ENCODE results near the gene MDFI. TPM values are rescaled to one million over a fixed set of nuclear protein-coding genes. Genes with fewer than 3 reads are reported as not detected.

The MDFI gene
- total and polyA plus RNA-seq, 4 donors = 0.24 to 2.8 (median 0.50) TPM; not detected in 1

- TF ChIP-seq FOXA1 (IDR thresholded peaks at IDR 0.05) (no peak), YY1 (IDR thresholded peaks at IDR 0.05) (no peak), MAX (IDR thresholded peaks at IDR 0.05) (no peak), ATF3 (IDR thresholded peaks at IDR 0.05) (no peak), JUND (IDR thresholded peaks at IDR 0.05) (no peak), NR2F2 (IDR thresholded peaks at IDR 0.05) (no peak), GABPA (IDR thresholded peaks at IDR 0.05 in 1 of 2, conservative IDR thresholded peaks at IDR 0.05 in 1 of 2) (no peak), CTCF (IDR thresholded peaks at IDR 0.05; ENCODE audit: low read depth, low read length, missing input control) (no peak)
Measured at GRCh38 chr6:41599015-41599851, 39.0 kb upstream of the MDFI start (continued).

- H3K9ac ChIP-seq (ENCODE audit: low read depth in 1 of 2, low read length in 2 of 2) = no peak overlapping the region
- DNase-seq (ENCODE audit: low spot score) = no peak
- no peak overlapping the region for H3K4me3 ChIP-seq (ENCODE audit: low read depth in 1 of 3, low read length in 3 of 3)
- WGBS = 94% methylated on average over 14 of the region's 14 CpGs
- peaks cover 0 to 5% (median 4%) of the 10 kb centered on the region in 4 donors for H3K4me1 ChIP-seq (ENCODE audit: control insufficient read depth in 4 of 4, insufficient read depth in 4 of 4, low read length in 3 of 4)
- H3K27ac ChIP-seq (ENCODE audit: low read depth in 1 of 2, low read length in 2 of 2) = no peak overlapping the region
- H3K9me3 ChIP-seq (ENCODE audit: control insufficient read depth in 4 of 4, low read length in 3 of 4) = no peaks in the 10 kb centered on the region
- H3K36me3 ChIP-seq (ENCODE audit: control insufficient read depth in 4 of 4, insufficient read depth in 3 of 4, low read depth in 1 of 4, low read length in 3 of 4) = peaks cover 8 to 18% (median 12%) of the 10 kb centered on the region in 4 donors
- no peaks in the 10 kb centered on the region for H3K27me3 ChIP-seq (ENCODE audit: control insufficient read depth in 4 of 4, insufficient read depth in 4 of 4, low read length in 3 of 4)
- TF ChIP-seq EGR1 (IDR thresholded peaks at IDR 0.05; ENCODE audit: low read depth in 2 of 2) (no peak), GABPA (IDR thresholded peaks at IDR 0.05 in 1 of 2, conservative IDR thresholded peaks at IDR 0.05 in 1 of 2) (no peak), REST (IDR thresholded peaks at IDR 0.05) (no peak), JUND (IDR thresholded peaks at IDR 0.05) (no peak), SP1 (IDR thresholded peaks at IDR 0.05) (no peak), RAD21 (IDR thresholded peaks at IDR 0.05) (no peak), HNF4G (IDR thresholded peaks at IDR 0.05) (no peak), FOXA2 (IDR thresholded peaks at IDR 0.05) (no peak), TAF1 (conservative IDR thresholded peaks at IDR 0.05) (no peak), FOXA1 (IDR thresholded peaks at IDR 0.05) (no peak)
Measured at GRCh38 chr6:41599852-41600445, 38.3 kb upstream of the MDFI start.

Measured in liver (tissue), 9 donors.